GM18511 (cell line): Measurements from ENCODE around the gene IL20RA.

Source experiments
- ATAC-seq: cut with Tn5 transposase; IDR thresholded peaks from one replicate; pipeline ENCODE4 v1.9.1; 2021; ENCODE audit warnings: mild to moderate bottlenecking, moderate library complexity; ENCODE audit not compliant: unreplicated experiment

IL20RA gene

DNA sequence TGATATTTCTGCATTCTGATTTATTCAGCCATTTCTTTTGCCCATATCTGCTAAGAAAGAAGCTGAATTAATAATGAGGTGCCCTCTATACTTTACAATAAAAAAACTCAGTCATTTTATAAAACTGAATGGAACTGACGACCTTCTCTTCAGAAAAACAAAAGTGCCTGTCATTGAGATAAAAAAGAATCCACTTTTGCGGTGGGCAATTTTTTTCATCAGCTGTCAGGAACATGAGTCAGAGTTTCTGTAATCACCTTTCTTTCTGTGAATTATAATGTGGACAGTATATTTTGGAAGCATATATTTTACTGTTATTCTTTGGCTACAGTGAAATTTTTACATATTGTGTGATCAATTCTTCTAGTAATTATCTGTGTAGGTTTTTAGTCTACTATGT lies 33.4 kb downstream of the IL20RA start:
- no peak for ATAC-seq

DNA sequence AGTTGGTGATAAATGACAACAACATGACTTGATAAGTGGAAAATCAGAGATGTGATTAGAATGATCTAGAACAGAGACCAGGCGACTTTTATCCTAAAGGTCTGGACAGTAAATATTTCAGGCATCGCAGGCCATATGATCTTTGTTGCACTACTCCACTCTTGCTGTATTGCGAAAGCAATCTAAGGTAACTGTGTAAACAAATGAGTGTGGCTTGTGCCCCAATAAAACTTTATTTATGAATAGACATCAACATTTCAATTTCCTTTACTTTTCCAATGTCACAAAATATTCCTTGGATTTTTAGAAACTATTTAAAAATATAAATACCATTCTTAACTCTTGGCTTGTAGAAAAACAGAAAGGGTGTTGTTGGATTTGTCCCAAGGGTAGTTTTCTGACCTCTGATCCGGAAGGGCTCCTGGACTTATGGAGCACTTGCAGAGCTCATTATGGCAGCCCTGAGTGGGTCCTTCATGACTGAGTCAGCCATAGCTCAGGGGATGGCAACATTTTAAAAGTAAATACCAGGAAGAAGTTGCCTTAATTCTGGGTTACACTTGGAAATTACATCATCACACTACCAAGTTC lies 34.5 kb downstream of the IL20RA start:
- ATAC-seq, result no peak

DNA sequence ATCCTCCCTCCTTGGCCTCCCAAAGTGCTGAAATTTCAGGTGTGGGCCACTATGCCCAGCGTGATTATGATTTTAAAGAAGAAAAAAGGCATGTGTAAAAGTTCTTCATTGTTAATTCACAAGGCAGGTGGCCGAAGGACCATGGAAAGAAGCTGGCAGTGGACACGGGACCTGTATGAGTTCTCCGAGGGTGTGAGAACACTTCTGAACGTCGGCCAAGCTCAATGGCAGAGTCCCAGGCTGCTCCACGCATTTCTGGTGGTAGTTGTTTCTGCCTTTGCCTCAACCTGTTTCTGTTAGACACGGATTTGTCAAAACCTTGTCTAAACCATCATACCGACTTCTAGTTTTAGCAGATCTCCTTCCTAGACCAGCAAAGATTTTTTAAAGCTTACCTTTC lies 36.6 kb downstream of the IL20RA start:
- no peak for ATAC-seq

DNA sequence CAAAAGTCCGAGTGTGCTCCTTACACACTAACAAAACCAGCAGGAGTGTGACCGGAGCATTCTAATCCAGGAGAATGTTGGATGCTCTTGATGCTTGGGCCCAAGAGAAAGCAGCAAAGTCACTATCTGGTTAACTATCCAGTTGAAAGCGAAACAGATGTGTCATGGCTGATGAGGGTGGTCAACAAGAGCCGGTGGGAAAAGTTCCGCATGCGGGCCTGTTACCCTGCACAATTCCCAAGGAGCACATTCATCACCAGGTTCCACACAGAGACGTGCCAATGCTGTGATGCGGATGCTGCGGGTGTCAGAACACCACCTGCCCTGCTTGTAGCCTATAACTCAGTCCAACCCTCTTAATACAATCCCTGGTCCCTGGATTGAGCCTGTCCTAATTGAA lies 38.7 kb downstream of the IL20RA start:
- no peak for ATAC-seq

DNA sequence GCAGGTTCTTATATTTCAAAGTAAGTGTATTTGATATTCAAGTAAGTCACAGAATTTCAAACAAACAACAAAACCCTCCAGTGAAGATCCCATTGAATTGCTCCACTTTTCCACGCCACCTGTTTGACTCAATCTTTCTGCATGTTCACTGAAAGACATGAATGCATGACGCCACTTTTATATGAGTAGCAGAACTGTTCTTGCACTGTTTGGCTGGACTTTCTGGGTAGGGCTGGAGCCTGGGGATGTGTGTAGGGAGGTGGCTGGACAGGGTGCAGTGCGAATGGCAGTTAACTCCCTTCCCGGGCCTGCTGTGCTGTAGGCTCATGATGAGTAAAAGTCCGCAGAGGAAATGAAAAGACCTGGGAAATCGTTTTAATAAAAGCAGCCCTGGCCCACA lies 39.7 kb downstream of the IL20RA start:
- no peak for ATAC-seq

DNA sequence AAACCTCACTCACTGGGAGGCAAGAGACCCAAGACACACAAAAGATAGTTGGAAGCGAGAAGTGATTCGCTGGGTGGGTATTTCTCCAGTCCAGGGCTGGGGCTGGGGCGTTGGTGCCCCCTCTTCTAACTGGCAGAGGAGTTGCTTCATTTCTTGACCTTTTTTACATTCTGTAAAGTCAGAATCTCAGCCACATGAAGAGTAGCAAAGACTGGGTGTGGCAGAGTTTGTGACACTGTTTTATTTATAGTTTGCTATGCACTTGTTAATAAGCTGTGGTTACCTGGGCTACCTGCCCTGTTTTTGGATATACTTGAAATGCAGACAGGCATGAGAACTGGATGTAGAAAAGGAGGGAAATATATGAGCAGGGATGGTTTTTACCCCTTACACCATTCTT lies 42.3 kb downstream of the IL20RA start:
- ATAC-seq, result no peak

DNA sequence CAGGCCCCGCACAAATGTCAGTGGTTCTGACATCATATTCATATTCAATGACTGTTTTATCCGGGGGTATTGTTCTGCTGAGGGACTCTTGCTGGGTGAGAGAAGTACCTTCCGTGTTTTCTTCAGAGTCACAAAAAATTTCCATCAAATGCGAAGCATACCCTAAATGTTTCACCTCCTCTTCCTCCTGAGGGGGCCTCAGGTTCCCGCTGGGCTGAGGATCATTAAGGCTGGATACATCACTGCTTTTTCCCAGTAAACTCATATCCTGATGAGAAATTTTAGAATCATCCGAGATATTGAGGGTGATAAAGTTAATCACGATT lies 42.8 kb downstream of the IL20RA start:
- no peak for ATAC-seq

DNA sequence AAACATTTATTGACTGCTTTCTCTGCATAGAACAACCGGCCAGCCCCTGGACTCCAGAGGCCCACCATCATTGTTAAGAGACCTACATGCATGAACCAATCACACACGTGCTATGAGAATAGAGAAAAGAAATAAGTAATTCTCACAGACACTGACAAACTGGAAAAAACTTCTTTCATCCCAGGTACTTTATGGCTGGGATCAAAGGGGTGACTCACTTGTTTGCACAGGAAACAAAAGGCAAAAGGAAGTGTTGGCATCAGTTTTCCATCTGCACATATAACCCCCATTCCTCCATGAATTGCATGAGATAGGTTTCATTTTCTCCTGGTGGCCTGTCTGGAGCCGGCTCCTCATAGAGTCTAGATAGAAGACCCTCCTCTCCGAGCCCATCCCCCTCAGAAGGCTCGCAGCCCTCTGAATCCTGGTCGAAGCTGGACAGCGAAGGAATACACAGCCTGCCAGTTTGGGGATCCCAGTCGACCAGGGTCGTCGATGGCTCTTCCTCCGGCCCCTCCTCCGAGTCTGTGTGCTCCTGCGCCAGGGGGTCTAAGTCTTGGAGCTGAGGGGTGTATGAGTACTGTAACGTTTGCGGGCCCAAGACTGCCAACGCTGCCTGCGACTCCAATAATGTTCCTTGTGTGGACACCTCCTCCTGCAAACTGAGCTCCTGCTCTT lies 43.3 kb downstream of the IL20RA start:
- ATAC-seq, result no peak

DNA sequence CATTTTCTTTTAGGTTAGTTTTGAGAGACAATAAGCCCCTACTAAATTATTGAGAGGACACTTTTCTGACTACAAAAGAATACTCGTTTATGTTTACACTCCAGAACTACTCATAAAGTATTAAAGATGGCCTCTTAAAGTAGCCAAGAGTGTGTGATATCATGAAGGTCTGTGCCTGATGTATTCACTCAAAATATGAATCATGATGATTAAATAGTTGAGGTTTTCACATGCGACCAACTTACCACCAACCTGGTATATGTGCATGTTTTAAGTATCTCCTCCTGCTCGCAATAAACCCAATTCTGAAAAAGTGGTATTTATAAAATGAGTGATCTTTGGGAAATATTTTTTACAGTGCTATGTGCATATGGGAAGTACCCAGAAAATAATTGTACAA lies 43.9 kb downstream of the IL20RA start:
- ATAC-seq, result no peak

DNA sequence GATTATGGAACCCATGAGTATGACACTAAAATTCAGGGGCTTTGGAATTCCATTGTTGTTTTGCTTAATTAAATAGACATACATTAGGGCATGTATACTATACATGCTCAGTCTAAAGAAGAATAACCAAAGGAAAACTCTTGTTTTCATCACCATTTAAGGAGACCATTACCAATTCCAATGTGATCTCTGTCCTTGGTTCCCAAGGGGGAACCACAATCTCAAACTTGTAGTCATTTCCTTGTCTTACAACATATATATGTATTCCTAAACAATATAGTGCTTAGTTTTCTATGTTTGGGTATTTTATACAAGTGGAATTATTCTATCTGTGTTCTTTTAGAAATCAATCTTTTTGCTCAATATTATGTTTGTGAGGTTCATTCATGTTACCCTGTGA lies 49.2 kb downstream of the IL20RA start:
- no peak for ATAC-seq

DNA sequence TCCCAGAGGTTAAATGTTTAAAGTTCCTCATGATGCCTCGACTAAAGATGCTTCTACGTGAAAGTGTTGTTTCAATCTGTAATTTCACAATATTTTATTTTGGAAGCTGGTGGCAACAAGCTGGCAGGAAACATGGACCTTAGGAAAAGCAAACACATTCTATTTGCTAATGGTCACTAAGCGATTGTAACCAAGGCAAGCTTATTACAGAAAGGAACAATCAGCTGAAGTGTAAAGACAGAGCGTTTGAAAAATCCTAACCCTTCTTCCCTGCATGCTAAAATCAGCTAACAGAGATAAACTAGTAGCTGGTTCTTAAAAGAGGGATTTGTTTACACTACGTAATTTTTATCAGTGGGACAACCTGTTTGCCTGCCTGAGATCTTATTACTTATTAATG lies 50.0 kb downstream of the IL20RA start:
- no peak for ATAC-seq

DNA sequence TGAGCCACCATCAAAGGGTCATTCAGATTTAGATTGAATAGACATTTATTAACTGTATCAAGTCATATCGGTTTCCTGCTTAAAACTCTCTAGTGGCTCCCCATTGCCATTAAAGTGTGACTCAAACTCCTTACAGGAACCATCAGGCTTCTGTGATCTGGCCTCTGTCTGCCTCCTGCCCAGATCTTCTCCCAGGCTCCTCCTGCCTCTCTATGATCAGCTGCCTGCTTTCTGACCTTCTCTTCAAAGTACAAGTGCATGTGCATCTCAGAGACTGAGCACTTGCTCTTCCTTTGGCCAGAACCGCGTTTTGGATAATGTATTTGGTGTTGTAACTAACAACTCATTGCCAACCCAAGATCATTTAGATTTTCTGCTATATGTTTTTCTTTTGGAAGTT lies 52.7 kb downstream of the IL20RA start:
- no peak for ATAC-seq

DNA sequence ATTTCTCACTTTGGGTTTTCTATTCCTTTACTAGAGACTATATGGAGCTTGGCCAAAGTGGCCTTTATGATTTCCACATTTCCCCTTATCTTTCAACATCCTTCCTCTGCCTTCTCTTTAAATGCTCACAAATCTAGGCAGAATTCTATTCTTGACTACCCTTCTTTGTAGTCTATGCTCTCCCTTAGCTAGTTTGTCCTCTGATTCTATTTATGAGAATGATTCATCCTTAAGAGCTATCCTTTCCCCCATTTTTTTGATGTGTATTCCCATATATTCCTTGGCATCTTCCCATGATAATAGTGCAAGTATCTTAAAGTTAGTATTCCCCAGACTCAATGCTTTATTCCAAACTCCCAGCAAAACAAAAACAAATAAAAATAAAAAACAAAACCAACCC lies 53.1 kb downstream of the IL20RA start:
- ATAC-seq, result no peak

DNA sequence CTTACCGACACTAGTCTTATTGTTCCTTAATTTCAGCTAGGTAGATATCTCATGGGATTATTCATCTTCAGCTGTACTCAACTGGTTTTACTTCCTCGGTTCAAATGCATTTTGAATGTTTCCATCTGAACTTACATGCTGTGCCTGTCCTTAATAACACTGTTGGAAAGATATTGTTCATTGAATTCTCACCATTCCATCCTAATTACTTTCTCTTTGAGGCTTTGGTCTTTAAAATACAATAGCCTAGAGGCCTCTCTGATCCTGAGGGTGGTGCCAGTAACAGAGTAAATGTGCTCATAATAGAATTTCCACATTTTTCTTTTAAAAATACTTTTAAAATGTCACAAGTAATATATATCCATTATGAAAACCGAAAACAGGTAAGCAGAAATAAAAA lies 54.0 kb downstream of the IL20RA start:
- ATAC-seq, result no peak

DNA sequence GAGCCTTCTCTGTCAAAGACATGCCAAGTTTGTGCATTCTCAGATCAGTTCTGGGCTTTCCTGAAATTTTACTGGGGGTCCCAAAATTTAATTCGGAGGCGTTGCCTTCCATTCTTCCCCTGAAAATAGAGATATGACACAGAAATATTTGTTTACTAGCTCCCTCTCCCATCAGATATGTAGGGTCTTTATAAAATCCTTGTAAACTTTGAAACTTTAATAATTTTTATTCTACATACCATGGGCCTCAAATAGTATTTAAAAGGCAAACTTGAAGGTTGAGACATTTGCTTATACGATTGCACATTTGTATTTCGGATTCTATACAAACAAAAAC lies 54.6 kb downstream of the IL20RA start:
- no peak for ATAC-seq

DNA sequence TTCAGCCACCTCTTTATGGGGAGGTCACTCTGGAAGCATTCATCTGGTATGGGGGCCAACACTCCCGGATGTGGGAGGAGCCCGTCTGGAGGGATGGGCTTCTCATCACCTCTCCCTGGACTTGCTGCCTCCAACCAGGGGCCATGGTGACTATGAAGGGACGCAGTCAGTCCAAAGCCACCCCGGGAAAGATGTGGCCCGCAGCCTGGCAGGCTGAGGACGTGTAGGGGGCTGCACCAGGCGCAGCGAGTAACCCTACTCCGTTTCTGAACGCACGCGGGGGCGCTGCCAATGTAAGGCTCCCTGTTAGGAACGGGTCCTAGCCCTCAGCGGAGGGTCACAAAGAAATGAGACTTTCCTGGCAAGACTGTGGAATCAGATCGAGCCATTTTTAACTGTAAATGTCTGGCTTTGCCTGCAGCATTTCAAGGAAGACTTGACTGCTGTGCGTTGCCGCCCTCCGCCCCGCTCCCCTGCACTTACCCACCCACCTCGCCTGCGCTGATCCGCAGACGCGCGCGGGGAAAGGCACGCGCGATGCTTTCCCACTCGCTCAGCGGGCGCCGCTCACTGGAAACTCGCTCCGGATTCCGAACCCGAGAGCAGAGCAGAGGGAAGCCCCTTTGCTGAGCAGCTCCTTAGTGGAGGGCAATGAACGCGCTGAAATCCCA lies 55.1 kb downstream of the IL20RA start:
- no peak for ATAC-seq

DNA sequence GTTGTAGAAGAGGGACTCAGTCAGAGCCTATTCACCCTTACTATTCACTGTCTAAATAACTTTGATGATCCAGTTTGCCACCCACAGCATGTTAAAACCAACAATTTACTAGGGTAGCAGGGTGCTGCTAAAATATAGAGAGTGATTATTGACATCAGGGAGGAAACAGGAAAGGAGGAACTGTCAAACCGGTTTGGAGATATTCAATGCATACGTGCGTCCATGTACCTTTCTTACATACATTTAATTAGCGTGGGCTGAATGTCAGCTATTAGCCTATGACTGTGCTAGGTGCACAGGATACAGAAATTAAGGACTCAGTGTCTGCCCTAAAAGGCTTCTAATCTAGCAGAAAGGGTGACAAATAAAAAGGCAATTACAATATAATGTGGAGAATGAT lies 57.2 kb downstream of the IL20RA start:
- ATAC-seq, result no peak

DNA sequence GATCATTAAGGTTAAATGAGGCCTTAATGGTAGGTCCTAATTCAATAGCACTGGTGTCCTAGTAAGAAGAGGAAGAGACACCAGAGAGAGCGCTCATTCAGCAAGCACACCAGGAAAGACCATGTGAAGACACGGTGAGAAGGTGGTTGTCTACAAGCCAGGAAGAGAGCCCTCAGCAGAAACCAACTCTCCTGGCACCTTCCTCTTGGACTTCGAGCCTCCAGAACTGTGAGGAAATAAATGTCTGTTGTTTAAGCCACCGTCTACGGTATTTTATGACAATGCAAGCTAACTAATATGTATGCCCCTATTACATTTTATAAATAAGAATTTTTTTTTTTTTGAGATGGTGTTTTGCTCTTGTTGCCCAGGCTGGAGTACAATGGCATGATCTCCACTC lies 59.3 kb downstream of the IL20RA start:
- ATAC-seq, result no peak

DNA sequence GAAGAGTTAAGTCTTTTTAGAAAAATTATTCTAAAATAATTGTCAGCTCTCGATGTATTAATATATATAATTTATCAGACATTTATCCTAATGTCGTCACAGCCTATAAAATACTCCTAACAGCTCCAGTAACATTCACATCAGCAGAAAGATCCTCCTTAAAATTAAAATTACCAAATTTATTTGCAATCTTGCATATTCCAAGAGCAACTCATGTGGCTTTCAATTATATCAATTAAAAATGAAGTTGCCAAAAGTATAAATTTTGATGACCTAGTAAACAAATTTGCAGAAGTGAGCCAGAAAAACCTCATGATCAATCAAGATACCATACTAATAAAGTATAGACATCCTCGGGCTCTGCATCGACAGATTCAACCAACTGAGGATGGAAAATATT lies 60.2 kb downstream of the IL20RA start:
- ATAC-seq, result no peak

DNA sequence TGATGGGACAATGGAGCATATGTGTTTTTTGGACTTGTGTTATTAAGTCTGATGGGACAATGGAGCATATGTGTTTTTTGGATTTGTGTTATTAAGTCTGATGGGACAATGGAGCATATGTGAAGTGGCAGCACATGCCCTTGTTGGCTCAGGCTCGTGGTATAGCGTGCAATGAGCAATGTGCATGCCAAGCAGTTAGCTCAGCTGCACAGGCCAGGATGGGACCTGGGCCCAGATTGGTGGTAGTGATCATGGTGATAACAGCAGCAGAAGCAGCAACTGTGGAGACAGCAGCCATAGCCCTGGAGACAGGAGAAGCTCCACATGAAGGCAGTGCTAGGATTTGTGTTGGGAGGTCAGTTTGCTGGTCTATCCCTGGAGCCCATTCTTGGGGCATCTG lies 61.1 kb downstream of the IL20RA start:
- no peak for ATAC-seq

DNA sequence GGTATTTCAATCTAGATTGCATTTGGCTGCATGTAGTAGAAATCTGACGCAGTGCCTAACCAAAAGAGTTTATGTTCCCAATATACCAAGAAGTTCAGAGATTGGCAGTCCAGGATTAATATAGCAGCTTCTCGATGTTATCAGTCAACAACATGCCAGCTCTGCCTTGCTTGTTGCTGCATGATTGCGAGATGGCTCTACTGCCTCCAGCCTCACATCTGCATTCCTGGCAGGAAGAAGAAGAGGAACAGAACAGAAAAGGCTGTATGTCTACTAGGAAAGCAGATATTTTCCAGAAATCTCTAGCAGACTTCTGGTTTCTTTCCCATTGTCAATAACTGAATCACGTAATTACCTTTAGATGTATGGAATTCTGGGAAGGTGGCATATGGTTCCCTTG lies 61.8 kb downstream of the IL20RA start:
- no peak for ATAC-seq

DNA sequence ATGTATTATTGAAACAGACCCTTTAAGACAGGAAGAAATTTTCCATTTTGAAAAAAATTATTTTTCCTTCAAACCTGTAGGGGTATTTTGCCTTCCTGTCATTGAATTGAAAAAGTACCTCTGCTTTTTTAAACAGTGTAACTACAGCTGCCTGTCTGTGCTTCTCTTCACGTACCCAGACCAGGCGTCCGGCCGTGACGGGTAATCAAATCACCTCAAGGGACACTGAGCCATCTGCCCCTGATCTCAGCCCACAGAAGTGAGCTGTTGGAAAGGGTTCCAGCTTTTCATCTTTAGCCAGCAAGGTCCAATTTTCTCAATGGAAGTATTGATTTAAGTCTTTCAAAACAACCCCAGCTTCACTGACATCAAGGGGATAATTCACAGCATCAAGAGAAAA lies 64.7 kb downstream of the IL20RA start:
- ATAC-seq, result no peak

DNA sequence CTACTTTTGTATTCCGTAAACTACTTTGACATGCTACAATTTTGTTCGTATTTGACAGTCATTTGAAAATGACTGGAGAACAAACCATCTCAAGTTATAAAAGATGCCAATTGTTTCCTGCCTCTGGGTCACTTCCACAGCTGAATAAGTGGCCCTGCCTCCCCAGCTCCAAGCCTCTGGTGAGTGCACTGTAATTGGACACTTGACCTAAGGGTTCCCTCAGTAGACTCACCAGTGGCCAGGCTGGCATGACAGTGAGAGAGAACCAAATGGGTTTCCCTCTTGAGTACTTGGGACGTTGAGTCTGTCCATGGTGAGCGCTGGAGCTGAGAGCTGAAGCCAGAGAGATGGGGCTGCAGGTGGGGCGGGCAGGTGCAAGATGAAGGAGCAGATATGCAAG lies 65.6 kb downstream of the IL20RA start:
- no peak for ATAC-seq
